T-helper 2 cell treated with Interferon-gamma antibody and Interleukin-4, amounts not matched to agents 5 μg/mL and 100 μg/mL, for 36 hours (primary cell): ENCODE results near the gene ZNF81.
A peak's percentile ranks its signal among the peaks of the same experiment; 100 is the strongest.
"Not testable (repeated sequence)": the region's sequence is repeated elsewhere in the genome, so short reads cannot be mapped to it uniquely, and the experiment has no call there.

Source experiments
- DNase-seq: peaks from one replicate; pipeline ENCODE4 v3.0.0; 2021; ENCODE audit warnings: low spot score
- H3K27ac Mint-ChIP-seq: one replicate; pipeline ENCODE4 v1.8.0; 2021; ENCODE audit warnings: mild to moderate bottlenecking, mixed read lengths
- H3K27me3 Mint-ChIP-seq: one replicate; pipeline ENCODE4 v1.8.0; 2021; ENCODE audit warnings: low read depth, mixed read lengths
- H3K36me3 Mint-ChIP-seq: one replicate; pipeline ENCODE4 v1.8.0; 2021; ENCODE audit warnings: low read depth, mixed read lengths
- H3K4me1 Mint-ChIP-seq: one replicate; pipeline ENCODE4 v1.8.0; 2021; ENCODE audit warnings: low read depth, mixed read lengths
- H3K4me3 Mint-ChIP-seq: one replicate; pipeline ENCODE4 v1.8.0; 2022; ENCODE audit warnings: mild to moderate bottlenecking, moderate library complexity, mixed read lengths
- H3K9me3 Mint-ChIP-seq: one replicate; pipeline ENCODE4 v1.8.0; 2021; ENCODE audit warnings: mixed read lengths

Gene ZNF81

GRCh38 chrX:47836164-47837072, at the start of gene ZNF81:
ZNF81 (plus strand) TSS chrX:47836902; CDS start chrX:47846268, 9,366 bp downstream.
- no peaks in the 10 kb centered on the region for H3K36me3 Mint-ChIP-seq
- peak; percentile 87 for DNase-seq
- H3K27me3 Mint-ChIP-seq, result no peaks in the 10 kb centered on the region
- no peaks in the 10 kb centered on the region for H3K9me3 Mint-ChIP-seq
- peaks cover 15% of the 10 kb centered on the region for H3K4me1 Mint-ChIP-seq
- H3K4me3 Mint-ChIP-seq, result peak within 1 kb of the TSS; percentile 99
- peak within 1 kb of the TSS; percentile 98 for H3K27ac Mint-ChIP-seq

GRCh38 chrX:47796433-47796906, 40.2 kb upstream of the ZNF81 start:
- Mint-ChIP-seq H3K36me3 (no peaks in the 10 kb centered on the region), H3K27me3 (no peaks in the 10 kb centered on the region), H3K4me3 (no peak overlapping the region), H3K9me3 (no peaks in the 10 kb centered on the region), H3K4me1 (no peaks in the 10 kb centered on the region), H3K27ac (no peak overlapping the region)
- DNase-seq, result no peak

GRCh38 chrX:47797084-47797483, 39.6 kb upstream of the ZNF81 start:
- H3K36me3 Mint-ChIP-seq, result no peaks in the 10 kb centered on the region
- DNase-seq, result no peak
- H3K9me3 Mint-ChIP-seq, result no peaks in the 10 kb centered on the region
- no peak overlapping the region for H3K27ac Mint-ChIP-seq
- no peaks in the 10 kb centered on the region for H3K27me3 Mint-ChIP-seq
- H3K4me3 Mint-ChIP-seq, result no peak overlapping the region
- no peaks in the 10 kb centered on the region for H3K4me1 Mint-ChIP-seq

GRCh38 chrX:47798861-47799260, 37.8 kb upstream of the ZNF81 start:
- H3K27ac Mint-ChIP-seq, result no peak overlapping the region
- H3K4me3 Mint-ChIP-seq, result no peak overlapping the region
- H3K4me1 Mint-ChIP-seq, result no peaks in the 10 kb centered on the region
- DNase-seq, result no peak
- no peaks in the 10 kb centered on the region for H3K36me3 Mint-ChIP-seq
- H3K27me3 Mint-ChIP-seq, result no peaks in the 10 kb centered on the region
- H3K9me3 Mint-ChIP-seq, result no peaks in the 10 kb centered on the region

- no peak for DNase-seq
- H3K36me3 Mint-ChIP-seq, result no peaks in the 10 kb centered on the region
- no peaks in the 10 kb centered on the region for H3K27me3 Mint-ChIP-seq
- no peaks in the 10 kb centered on the region for H3K9me3 Mint-ChIP-seq
- no peaks in the 10 kb centered on the region for H3K4me1 Mint-ChIP-seq
- H3K4me3 Mint-ChIP-seq, result no peak overlapping the region
- no peak overlapping the region for H3K27ac Mint-ChIP-seq
Measured at GRCh38 chrX:47802589-47802988, 34.1 kb upstream of the ZNF81 start.

GRCh38 chrX:47803103-47803502, 33.6 kb upstream of the ZNF81 start:
- H3K4me3 Mint-ChIP-seq, H3K27me3 Mint-ChIP-seq, H3K36me3 Mint-ChIP-seq, H3K9me3 Mint-ChIP-seq, DNase-seq, H3K4me1 Mint-ChIP-seq, H3K27ac Mint-ChIP-seq: not testable (repeated sequence)

- no peaks in the 10 kb centered on the region for H3K9me3 Mint-ChIP-seq
Measured at GRCh38 chrX:47804315-47804714, 32.4 kb upstream of the ZNF81 start.

GRCh38 chrX:47805844-47806243, 30.9 kb upstream of the ZNF81 start:
- H3K27me3 Mint-ChIP-seq, H3K4me3 Mint-ChIP-seq, H3K4me1 Mint-ChIP-seq, H3K36me3 Mint-ChIP-seq, H3K27ac Mint-ChIP-seq, H3K9me3 Mint-ChIP-seq, DNase-seq: not testable (repeated sequence)

More at GRCh38 chrX:47804315-47804714, 32.4 kb upstream of the ZNF81 start:
- Mint-ChIP-seq H3K27ac (no peak overlapping the region), H3K4me1 (no peaks in the 10 kb centered on the region), H3K36me3 (no peaks in the 10 kb centered on the region), H3K27me3 (no peaks in the 10 kb centered on the region), H3K4me3 (no peak overlapping the region)
- no peak for DNase-seq

- H3K9me3 Mint-ChIP-seq, H3K4me3 Mint-ChIP-seq, H3K27me3 Mint-ChIP-seq, H3K4me1 Mint-ChIP-seq, DNase-seq, H3K36me3 Mint-ChIP-seq, H3K27ac Mint-ChIP-seq: not testable (repeated sequence)
Measured at GRCh38 chrX:47806415-47807271, 30.1 kb upstream of the ZNF81 start.

- not testable (repeated sequence) for H3K4me3 Mint-ChIP-seq, DNase-seq, H3K27me3 Mint-ChIP-seq, H3K4me1 Mint-ChIP-seq, H3K27ac Mint-ChIP-seq, H3K36me3 Mint-ChIP-seq, H3K9me3 Mint-ChIP-seq
Measured at GRCh38 chrX:47807272-47807538, 29.5 kb upstream of the ZNF81 start.

- no peaks in the 10 kb centered on the region for H3K27me3 Mint-ChIP-seq
- H3K4me3 Mint-ChIP-seq, result no peak overlapping the region
- H3K27ac Mint-ChIP-seq, result no peak overlapping the region
- no peak for DNase-seq
- H3K4me1 Mint-ChIP-seq, result no peaks in the 10 kb centered on the region
- H3K36me3 Mint-ChIP-seq, result no peaks in the 10 kb centered on the region
- H3K9me3 Mint-ChIP-seq, result no peaks in the 10 kb centered on the region
Measured at GRCh38 chrX:47807548-47807947, 29.2 kb upstream of the ZNF81 start.

- Mint-ChIP-seq H3K27me3 (no peaks in the 10 kb centered on the region), H3K27ac (no peak overlapping the region), H3K4me3 (no peak overlapping the region), H3K9me3 (no peaks in the 10 kb centered on the region), H3K4me1 (no peaks in the 10 kb centered on the region), H3K36me3 (no peaks in the 10 kb centered on the region)
- no peak for DNase-seq
Measured at GRCh38 chrX:47808904-47809788, 27.6 kb upstream of the ZNF81 start.

- Mint-ChIP-seq H3K27me3 (no peaks in the 10 kb centered on the region), H3K27ac (no peak overlapping the region), H3K4me3 (no peak overlapping the region), H3K36me3 (no peaks in the 10 kb centered on the region), H3K9me3 (no peaks in the 10 kb centered on the region), H3K4me1 (peaks cover 8% of the 10 kb centered on the region)
- no peak for DNase-seq
Measured at GRCh38 chrX:47814851-47815250, 21.9 kb upstream of the ZNF81 start.
